T-helper 22 cell (primary cell): Measurements from ENCODE around the gene SLC44A3.

Experiments used
- DNase-seq: peaks from one replicate; pipeline ENCODE4 v3.0.0-alpha.2; 2020; ENCODE audit warnings: low read depth

SLC44A3 gene, protein sequence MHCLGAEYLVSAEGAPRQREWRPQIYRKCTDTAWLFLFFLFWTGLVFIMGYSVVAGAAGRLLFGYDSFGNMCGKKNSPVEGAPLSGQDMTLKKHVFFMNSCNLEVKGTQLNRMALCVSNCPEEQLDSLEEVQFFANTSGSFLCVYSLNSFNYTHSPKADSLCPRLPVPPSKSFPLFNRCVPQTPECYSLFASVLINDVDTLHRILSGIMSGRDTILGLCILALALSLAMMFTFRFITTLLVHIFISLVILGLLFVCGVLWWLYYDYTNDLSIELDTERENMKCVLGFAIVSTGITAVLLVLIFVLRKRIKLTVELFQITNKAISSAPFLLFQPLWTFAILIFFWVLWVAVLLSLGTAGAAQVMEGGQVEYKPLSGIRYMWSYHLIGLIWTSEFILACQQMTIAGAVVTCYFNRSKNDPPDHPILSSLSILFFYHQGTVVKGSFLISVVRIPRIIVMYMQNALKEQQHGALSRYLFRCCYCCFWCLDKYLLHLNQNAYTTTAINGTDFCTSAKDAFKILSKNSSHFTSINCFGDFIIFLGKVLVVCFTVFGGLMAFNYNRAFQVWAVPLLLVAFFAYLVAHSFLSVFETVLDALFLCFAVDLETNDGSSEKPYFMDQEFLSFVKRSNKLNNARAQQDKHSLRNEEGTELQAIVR

GRCh38 chr1:94819945-94820746 is at the start of gene SLC44A3:
SLC44A3 (plus strand) TSS chr1:94820357; CDS start chr1:94820452, 95 bp downstream.
- no peak for DNase-seq

DNA sequence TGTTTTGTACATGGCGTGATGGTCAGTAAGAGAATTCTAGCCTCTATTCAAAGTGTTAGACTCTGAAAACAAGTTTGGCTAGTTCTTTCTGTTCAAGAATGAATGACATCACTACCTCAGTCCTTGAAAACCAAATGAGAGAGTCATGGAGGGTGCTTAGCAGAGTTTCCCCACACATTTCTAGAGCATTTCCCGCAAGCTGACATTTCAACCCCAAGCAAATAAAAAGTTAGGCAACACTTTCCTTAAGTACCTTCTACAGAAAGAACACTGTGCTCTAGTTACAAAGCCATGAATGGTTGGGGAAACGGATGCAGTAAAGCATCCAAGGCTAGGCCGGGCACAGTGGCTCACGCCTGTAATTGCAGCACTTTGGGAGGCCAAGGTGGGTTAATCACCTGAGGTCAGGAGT is 47.9 kb upstream of the SLC44A3 start:
- DNase-seq = no peak

GRCh38 chr1:94772845-94773244 is 47.3 kb upstream of the SLC44A3 start:
- no peak for DNase-seq

- no peak for DNase-seq
Observed at GRCh38 chr1:94773296-94773809, 46.8 kb upstream of the SLC44A3 start.

GRCh38 chr1:94773931-94774422 is 46.2 kb upstream of the SLC44A3 start:
- DNase-seq = no peak

DNA sequence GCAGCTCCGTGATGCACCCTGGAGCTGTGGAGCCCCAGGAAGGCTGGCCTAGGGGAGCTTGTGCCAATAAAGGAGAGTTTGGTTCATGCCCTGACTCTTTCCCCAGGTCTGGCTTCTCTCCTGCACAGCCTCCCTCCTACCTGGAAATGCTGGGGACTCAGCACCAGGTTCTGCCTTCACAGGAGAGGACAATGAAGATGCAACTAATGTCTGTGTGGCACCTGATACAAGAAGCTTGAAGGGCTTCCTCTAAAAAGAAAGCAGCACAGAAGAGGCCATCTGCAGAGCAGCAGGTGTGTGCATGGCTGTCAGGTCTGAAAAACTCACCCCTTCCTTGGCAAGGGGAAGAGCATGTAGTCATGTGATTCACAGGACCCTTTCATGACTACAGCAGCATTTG is 43.7 kb upstream of the SLC44A3 start:
- DNase-seq = no peak

GRCh38 chr1:94777281-94777680 is 42.9 kb upstream of the SLC44A3 start:
- no peak for DNase-seq

DNA sequence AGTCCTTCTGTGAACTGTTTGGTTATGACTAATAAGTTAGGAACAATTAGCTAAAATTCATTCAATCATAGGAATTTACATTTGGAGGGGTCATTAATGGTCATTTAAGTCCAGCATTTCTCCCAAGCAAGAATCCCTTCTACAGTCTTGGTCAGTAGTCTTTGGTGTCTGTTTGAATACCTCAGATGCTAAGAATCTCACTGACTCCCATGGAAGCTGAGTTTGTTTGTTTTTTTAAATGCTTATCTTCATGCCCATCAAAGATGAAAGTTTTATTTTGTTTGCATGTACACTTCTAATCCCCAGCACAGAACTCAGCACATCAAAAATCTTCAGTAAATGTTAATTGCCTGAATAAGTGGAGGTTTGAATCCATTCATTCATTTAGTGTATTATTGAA is 41.3 kb upstream of the SLC44A3 start:
- no peak for DNase-seq

DNA sequence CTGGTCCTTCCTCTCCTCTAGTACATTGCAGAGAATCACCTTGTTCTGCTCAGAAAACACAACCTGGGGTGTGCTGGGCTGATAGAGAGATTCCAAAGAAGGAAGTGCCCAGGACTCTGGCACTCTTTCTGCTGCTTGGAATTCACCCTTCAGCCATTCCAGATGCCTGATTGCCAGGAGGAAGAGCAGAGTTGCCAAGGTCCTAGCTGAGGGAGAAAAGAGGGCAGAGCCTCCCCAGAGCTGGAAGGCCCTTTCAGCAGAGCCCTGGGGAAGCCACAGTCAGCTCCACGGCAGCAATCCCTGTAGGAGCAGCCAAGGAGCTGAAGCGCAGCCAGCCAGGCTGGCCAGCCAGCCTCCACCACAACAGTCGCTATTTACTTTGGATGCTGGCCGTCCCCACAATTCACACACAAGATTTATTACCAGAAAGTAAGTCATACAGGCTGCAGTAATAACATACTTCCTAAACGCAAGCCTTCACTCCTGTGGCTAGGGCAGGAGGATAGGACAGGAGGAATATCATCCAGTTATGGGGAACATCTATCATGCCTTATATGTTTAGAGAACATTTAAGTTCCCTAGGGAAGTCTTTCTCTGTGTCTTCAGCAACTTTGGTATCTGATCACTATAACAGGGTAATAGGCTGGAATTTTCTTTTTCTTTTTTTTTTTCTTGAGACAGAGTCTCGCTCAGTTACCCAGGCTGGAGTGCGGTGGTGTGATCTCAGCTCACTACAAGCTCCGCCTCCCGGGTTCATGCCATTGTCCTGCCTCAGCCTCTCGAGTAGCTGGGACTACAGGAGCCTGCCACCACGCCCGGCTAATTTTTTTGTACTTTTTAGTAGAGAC is 36.6 kb upstream of the SLC44A3 start:
- no peak for DNase-seq

GRCh38 chr1:94784190-94784515 is 36.0 kb upstream of the SLC44A3 start:
- DNase-seq = no peak

DNA sequence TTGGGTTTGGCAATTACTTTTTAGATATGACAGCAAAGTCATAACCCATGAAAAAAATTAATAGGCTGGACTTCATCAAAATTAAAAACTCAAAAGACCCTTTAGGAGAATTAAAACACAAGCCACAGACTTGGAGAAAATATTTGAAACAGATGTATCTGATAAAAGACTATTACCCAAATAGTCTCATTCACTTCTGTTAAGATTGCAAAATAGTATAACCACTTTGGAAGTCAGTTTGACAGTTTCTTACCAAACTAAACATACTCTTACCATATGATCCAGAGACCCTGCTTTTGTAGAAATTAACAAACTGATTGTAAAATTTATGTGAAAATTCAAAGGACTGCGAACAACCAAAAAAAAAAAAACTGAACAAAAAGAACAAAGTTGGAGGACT is 32.5 kb upstream of the SLC44A3 start:
- no peak for DNase-seq

GRCh38 chr1:94790246-94790645 is 29.9 kb upstream of the SLC44A3 start:
- no peak for DNase-seq

- DNase-seq = no peak
Observed at GRCh38 chr1:94790670-94791069, 29.5 kb upstream of the SLC44A3 start.

DNA sequence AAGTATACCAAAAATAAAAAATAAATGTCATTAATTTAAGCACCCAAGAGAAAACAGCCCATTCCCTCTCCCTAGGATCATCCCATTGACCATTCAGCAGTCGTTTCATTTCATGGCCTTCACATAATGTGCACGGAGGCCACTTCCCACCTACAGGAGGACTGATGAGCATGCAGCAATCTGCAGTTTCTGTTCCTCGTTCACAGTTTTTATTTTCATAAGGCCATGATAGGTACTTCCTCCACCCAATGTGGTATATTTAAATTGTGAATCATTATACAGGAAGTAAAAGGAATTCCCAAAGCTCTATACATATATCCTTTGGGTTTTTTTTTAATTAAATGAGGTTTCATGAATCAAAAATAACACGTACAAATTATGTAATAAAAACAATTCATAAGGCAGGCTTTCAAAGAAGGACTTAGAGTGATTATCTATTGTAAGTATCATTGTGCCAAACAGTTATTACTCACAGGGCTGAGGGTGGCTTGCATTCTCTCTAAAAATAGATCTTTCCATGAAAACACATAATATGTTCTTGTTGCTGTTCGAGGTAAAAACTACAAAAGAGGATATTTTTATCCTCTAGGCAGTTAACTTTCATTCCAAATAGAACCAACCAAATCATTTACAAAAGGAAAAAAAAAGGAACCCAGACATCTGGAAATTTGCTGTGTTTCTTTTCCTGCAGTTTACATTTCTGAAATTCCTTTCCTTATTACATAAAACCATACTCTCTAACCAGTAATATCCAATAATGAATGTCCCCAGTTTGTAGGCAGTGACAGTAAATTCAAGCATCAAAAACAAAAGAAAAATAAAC is 27.5 kb upstream of the SLC44A3 start:
- no peak for DNase-seq

DNA sequence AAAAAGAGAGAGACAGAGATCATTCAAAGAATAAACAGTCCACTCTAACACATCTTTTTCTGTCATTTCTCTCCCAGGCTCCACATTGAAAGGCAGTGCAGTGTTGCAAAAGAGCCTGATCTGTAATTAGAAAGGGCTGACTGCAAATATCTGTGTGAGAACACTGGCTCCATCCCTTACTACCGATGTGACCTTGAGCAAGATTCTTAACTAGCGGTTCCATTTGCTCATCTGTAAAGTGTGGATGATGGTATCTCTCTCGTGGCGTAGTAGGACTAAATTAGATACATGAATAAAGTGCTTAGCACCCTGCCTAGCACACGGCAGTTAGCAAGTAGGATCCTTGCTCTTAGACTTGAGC is 26.9 kb upstream of the SLC44A3 start:
- no peak for DNase-seq

DNA sequence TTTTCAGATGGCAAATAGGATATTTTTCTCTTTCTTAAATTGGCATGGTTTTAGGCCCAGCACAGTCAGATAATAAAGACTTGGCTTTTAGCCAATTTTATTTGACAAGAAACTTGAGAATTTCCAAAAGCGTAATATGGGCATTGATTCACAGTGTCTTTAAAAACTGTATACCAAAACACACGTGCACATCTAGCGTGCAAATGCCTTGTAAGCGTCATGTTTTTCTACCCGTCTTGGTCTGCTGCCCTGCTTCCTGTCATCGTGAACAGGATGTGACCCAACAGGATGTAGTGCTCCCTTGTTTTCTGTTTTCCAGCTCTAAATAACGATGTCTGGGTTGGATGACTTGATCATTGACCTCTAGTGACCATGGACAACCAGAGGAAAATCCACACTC is 24.7 kb upstream of the SLC44A3 start:
- no peak for DNase-seq

GRCh38 chr1:94796266-94796665 is 23.9 kb upstream of the SLC44A3 start:
- DNase-seq = no peak

- DNase-seq = no peak
Observed at GRCh38 chr1:94797291-94797690, 22.9 kb upstream of the SLC44A3 start.

DNA sequence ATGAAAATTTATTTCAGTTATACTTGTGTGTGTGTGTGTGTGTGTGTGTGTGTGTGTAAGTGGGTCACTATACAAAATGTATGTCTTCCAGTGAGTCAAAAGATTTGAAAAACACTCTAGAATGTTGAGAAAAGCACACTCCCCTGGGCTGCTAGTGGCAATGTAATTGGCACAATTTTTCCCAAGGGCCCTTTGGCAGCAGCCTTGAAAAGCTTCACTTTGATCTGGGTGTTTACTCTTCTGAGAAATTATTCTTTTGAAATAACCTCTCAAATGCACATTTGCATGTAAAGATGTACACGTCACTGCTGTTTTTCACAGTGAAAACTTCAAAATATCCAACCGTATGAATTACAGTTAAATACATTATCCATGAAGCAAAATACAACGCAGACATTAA is 22.1 kb upstream of the SLC44A3 start:
- DNase-seq = no peak

DNA sequence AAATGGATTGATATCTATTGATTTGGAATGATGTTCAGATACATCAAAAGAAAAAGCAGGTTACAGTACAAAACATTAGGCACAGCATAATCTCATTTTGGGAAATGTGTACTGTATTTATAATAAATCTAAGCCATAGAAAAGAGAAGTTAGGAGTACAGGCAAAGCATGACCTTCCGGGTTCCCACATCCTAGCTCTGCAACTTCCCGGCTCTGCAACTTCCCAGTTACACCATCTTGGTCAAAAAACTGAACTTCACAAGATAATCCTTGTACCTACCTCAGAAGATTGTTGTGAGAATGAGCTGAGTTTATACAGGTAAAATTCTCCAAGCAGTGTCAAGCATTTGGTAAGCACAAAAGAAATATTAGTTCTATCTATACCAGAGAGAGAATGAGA is 21.7 kb upstream of the SLC44A3 start:
- DNase-seq = no peak

DNA sequence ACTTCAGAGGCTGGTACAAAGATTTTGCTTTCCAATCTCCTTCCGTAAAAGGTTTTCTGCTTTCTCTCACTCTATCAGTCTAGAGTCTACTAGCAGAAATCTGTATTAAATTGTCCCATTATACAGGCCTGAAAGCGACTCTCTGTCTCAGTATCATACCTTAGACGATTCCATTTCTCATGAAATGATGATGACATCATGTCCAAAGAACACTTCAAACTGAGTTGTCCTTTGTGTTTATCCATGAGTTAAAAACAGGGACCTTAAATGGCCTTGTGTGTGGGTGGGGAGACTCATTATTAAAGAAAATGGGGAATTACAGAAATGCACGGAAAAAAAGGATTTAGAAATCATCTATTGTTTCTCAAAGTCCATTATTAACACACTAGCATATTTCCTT is 21.0 kb upstream of the SLC44A3 start:
- DNase-seq = no peak
